T-helper 17 cell (primary cell): ENCODE data around the gene GALNTL6. TPM values are rescaled to one million over a fixed set of nuclear protein-coding genes. Genes with fewer than 3 reads are reported as not detected.

Source experiments
- ATAC-seq: fragments of 150-1000 bp; cut with Tn5 transposase; 2 replicates; pipeline ENCODE4 v1.10.0; 2021; ENCODE audit warnings: mild to moderate bottlenecking, moderate library complexity
- DNase-seq, 3 donors: peaks; one replicate each; pipeline versions ENCODE4 v3.0.0 to v3.0.0-alpha.2; 2020 to 2021
- H3K9me3 ChIP-seq: one replicate; pipeline ENCODE4 v1.7.0; 2013; ENCODE audit warnings: low read length, mild to moderate bottlenecking; ENCODE audit not compliant: control insufficient read depth, poor library complexity, severe bottlenecking
- H3K27ac Mint-ChIP-seq: one replicate; pipeline ENCODE4 v1.8.0; 2022; ENCODE audit warnings: mild to moderate bottlenecking, moderate library complexity, mixed read lengths
- H3K27me3 Mint-ChIP-seq: one replicate; pipeline ENCODE4 v1.8.0; 2022; ENCODE audit warnings: mixed read lengths
- H3K36me3 Mint-ChIP-seq: one replicate; pipeline ENCODE4 v1.8.0; 2022; ENCODE audit warnings: low read depth, mixed read lengths
- H3K4me1 Mint-ChIP-seq: one replicate; pipeline ENCODE4 v1.8.0; 2022; ENCODE audit warnings: mild to moderate bottlenecking, mixed read lengths
- H3K4me3 Mint-ChIP-seq: one replicate; pipeline ENCODE4 v1.8.0; 2022; ENCODE audit warnings: mild to moderate bottlenecking, moderate library complexity, mixed read lengths
- total RNA-seq, 4 donors: library from RNA in 2 of 4; stranded (reverse) in 2 of 4; gene quantifications; one replicate each; pipeline ENCODE4 v1.2.3 and lab custom pipeline; 2022 to 2026

GALNTL6 gene
- total RNA-seq, 2 donors from 2014 or later, result not detected

GRCh38 chr4:172547724-172548123 is 734.5 kb downstream of the GALNTL6 start:
- no peak for DNase-seq
- Mint-ChIP-seq H3K27ac (no peak overlapping the region), H3K4me3 (no peak overlapping the region), H3K27me3 (no peaks in the 10 kb centered on the region), H3K4me1 (no peaks in the 10 kb centered on the region), H3K36me3 (no peaks in the 10 kb centered on the region)
- no peak for ATAC-seq
- H3K9me3 ChIP-seq, result no peaks in the 10 kb centered on the region

GRCh38 chr4:172553216-172553615 is 740.0 kb downstream of the GALNTL6 start:
- no peak for ATAC-seq
- H3K4me3 Mint-ChIP-seq, result no peak overlapping the region
- no peaks in the 10 kb centered on the region for H3K4me1 Mint-ChIP-seq
- H3K36me3 Mint-ChIP-seq, result no peaks in the 10 kb centered on the region
- DNase-seq, result no peak
- H3K9me3 ChIP-seq, result no peaks in the 10 kb centered on the region
- H3K27me3 Mint-ChIP-seq, result no peaks in the 10 kb centered on the region
- H3K27ac Mint-ChIP-seq, result no peak overlapping the region

- Mint-ChIP-seq H3K4me3 (no peak overlapping the region), H3K27me3 (no peaks in the 10 kb centered on the region), H3K36me3 (no peaks in the 10 kb centered on the region), H3K27ac (no peak overlapping the region), H3K4me1 (no peaks in the 10 kb centered on the region)
- ATAC-seq (no peak), DNase-seq (no peak)
- H3K9me3 ChIP-seq, result no peaks in the 10 kb centered on the region
Measured at GRCh38 chr4:172554588-172554987, 741.4 kb downstream of the GALNTL6 start.

- H3K4me3 Mint-ChIP-seq, result no peak overlapping the region
- DNase-seq, result no peak
- no peaks in the 10 kb centered on the region for H3K36me3 Mint-ChIP-seq
- H3K9me3 ChIP-seq, result no peaks in the 10 kb centered on the region
- no peak overlapping the region for H3K27ac Mint-ChIP-seq
- H3K4me1 Mint-ChIP-seq, result no peaks in the 10 kb centered on the region
- ATAC-seq, result no peak
- no peaks in the 10 kb centered on the region for H3K27me3 Mint-ChIP-seq
Measured at GRCh38 chr4:172555725-172556124, 742.5 kb downstream of the GALNTL6 start.

GRCh38 chr4:172573899-172574298 is 760.7 kb downstream of the GALNTL6 start:
- no peak overlapping the region for H3K4me3 Mint-ChIP-seq
- no peak for ATAC-seq
- H3K36me3 Mint-ChIP-seq, result no peaks in the 10 kb centered on the region
- no peak for DNase-seq
- H3K4me1 Mint-ChIP-seq, result no peaks in the 10 kb centered on the region
- H3K9me3 ChIP-seq, result no peaks in the 10 kb centered on the region
- no peaks in the 10 kb centered on the region for H3K27me3 Mint-ChIP-seq
- H3K27ac Mint-ChIP-seq, result no peak overlapping the region

GRCh38 chr4:172578712-172579111 is 765.5 kb downstream of the GALNTL6 start:
- no peak for ATAC-seq
- H3K9me3 ChIP-seq, result no peaks in the 10 kb centered on the region
- Mint-ChIP-seq H3K27me3 (no peaks in the 10 kb centered on the region), H3K4me1 (no peaks in the 10 kb centered on the region), H3K36me3 (no peaks in the 10 kb centered on the region), H3K4me3 (no peak overlapping the region), H3K27ac (no peak overlapping the region)
- no peak for DNase-seq

- Mint-ChIP-seq H3K4me3 (no peak overlapping the region), H3K27me3 (no peaks in the 10 kb centered on the region), H3K36me3 (no peaks in the 10 kb centered on the region), H3K4me1 (no peaks in the 10 kb centered on the region), H3K27ac (no peak overlapping the region)
- no peak for ATAC-seq
- no peaks in the 10 kb centered on the region for H3K9me3 ChIP-seq
- no peak for DNase-seq
Measured at GRCh38 chr4:172584816-172585215, 771.6 kb downstream of the GALNTL6 start.

GRCh38 chr4:172596206-172596605 is 783.0 kb downstream of the GALNTL6 start:
- no peaks in the 10 kb centered on the region for H3K4me1 Mint-ChIP-seq
- H3K4me3 Mint-ChIP-seq, result no peak overlapping the region
- no peak for ATAC-seq
- H3K27ac Mint-ChIP-seq, result no peak overlapping the region
- H3K36me3 Mint-ChIP-seq, result no peaks in the 10 kb centered on the region
- H3K9me3 ChIP-seq, result no peaks in the 10 kb centered on the region
- no peak for DNase-seq
- no peaks in the 10 kb centered on the region for H3K27me3 Mint-ChIP-seq

- no peaks in the 10 kb centered on the region for H3K36me3 Mint-ChIP-seq
- no peak overlapping the region for H3K4me3 Mint-ChIP-seq
- H3K27me3 Mint-ChIP-seq, result no peaks in the 10 kb centered on the region
- ATAC-seq (no peak), DNase-seq (no peak)
- no peak overlapping the region for H3K27ac Mint-ChIP-seq
- no peaks in the 10 kb centered on the region for H3K9me3 ChIP-seq
- no peaks in the 10 kb centered on the region for H3K4me1 Mint-ChIP-seq
Measured at GRCh38 chr4:172599554-172599953, 786.4 kb downstream of the GALNTL6 start.

GRCh38 chr4:172601195-172601594 is 788.0 kb downstream of the GALNTL6 start:
- no peaks in the 10 kb centered on the region for H3K9me3 ChIP-seq
- H3K4me1 Mint-ChIP-seq, result no peaks in the 10 kb centered on the region
- no peak for DNase-seq
- H3K36me3 Mint-ChIP-seq, result no peaks in the 10 kb centered on the region
- H3K27me3 Mint-ChIP-seq, result no peaks in the 10 kb centered on the region
- H3K27ac Mint-ChIP-seq, result no peak overlapping the region
- no peak for ATAC-seq
- no peak overlapping the region for H3K4me3 Mint-ChIP-seq

- no peaks in the 10 kb centered on the region for H3K4me1 Mint-ChIP-seq
- ATAC-seq (no peak), DNase-seq (no peak)
- H3K27me3 Mint-ChIP-seq, result no peaks in the 10 kb centered on the region
- H3K9me3 ChIP-seq, result no peaks in the 10 kb centered on the region
- H3K27ac Mint-ChIP-seq, result no peak overlapping the region
- H3K4me3 Mint-ChIP-seq, result no peak overlapping the region
- no peaks in the 10 kb centered on the region for H3K36me3 Mint-ChIP-seq
Measured at GRCh38 chr4:172619218-172619617, 806.0 kb downstream of the GALNTL6 start.

GRCh38 chr4:172619798-172620197 is 806.6 kb downstream of the GALNTL6 start:
- H3K36me3 Mint-ChIP-seq, result no peaks in the 10 kb centered on the region
- H3K9me3 ChIP-seq, result no peaks in the 10 kb centered on the region
- no peak overlapping the region for H3K27ac Mint-ChIP-seq
- H3K4me1 Mint-ChIP-seq, result no peaks in the 10 kb centered on the region
- ATAC-seq (no peak), DNase-seq (no peak)
- H3K27me3 Mint-ChIP-seq, result no peaks in the 10 kb centered on the region
- no peak overlapping the region for H3K4me3 Mint-ChIP-seq

- Mint-ChIP-seq H3K4me1 (no peaks in the 10 kb centered on the region), H3K27me3 (no peaks in the 10 kb centered on the region), H3K27ac (no peak overlapping the region), H3K36me3 (no peaks in the 10 kb centered on the region), H3K4me3 (no peak overlapping the region)
- DNase-seq, result no peak
- peaks cover 3% of the 10 kb centered on the region for H3K9me3 ChIP-seq
- ATAC-seq, result no peak
Measured at GRCh38 chr4:172628263-172628662, 815.1 kb downstream of the GALNTL6 start.

GRCh38 chr4:172630280-172630679 is 817.1 kb downstream of the GALNTL6 start:
- H3K27ac Mint-ChIP-seq, result no peak overlapping the region
- no peak overlapping the region for H3K4me3 Mint-ChIP-seq
- H3K9me3 ChIP-seq, result peaks cover 3% of the 10 kb centered on the region

GRCh38 chr4:172631832-172632231 is 818.6 kb downstream of the GALNTL6 start:
- DNase-seq, result no peak
- H3K27me3 Mint-ChIP-seq, result no peaks in the 10 kb centered on the region

More at GRCh38 chr4:172630280-172630679, 817.1 kb downstream of the GALNTL6 start:
- H3K36me3 Mint-ChIP-seq, result no peaks in the 10 kb centered on the region
- H3K4me1 Mint-ChIP-seq, result no peaks in the 10 kb centered on the region
- no peaks in the 10 kb centered on the region for H3K27me3 Mint-ChIP-seq
- ATAC-seq (no peak), DNase-seq (no peak)

More at GRCh38 chr4:172631832-172632231, 818.6 kb downstream of the GALNTL6 start:
- ATAC-seq, result no peak
- peaks cover 3% of the 10 kb centered on the region for H3K9me3 ChIP-seq
- H3K27ac Mint-ChIP-seq, result no peak overlapping the region
- H3K36me3 Mint-ChIP-seq, result no peaks in the 10 kb centered on the region
- no peaks in the 10 kb centered on the region for H3K4me1 Mint-ChIP-seq
- H3K4me3 Mint-ChIP-seq, result no peak overlapping the region
